Activated CD4-positive, alpha-beta T cell treated with anti-CD3 and anti-CD28 coated beads, Interleukin-2, amount 50 U/mL, for 16 hours (primary cell): ENCODE results near the gene PPP2R2D.
"Not testable (repeated sequence)": the region's sequence is repeated elsewhere in the genome, so short reads cannot be mapped to it uniquely, and the experiment has no call there.

ENCODE experiments used
- DNase-seq: peaks from one replicate; pipeline ENCODE4 v3.0.0-alpha.2; 2020

PPP2R2D gene

GRCh38 chr10:131979336-131979735 lies 78.5 kb downstream of the PPP2R2D start:
- DNase-seq, result no peak

- DNase-seq, result no peak
These were observed 79.0 kb downstream of the PPP2R2D start for GRCh38 chr10:131979821-131980270.

GRCh38 chr10:131980321-131980720 lies 79.5 kb downstream of the PPP2R2D start:
- no peak for DNase-seq

- DNase-seq, result no peak
These were observed 80.1 kb downstream of the PPP2R2D start for GRCh38 chr10:131980761-131981428.

- DNase-seq, result peak; percentile 95
These were observed 80.8 kb downstream of the PPP2R2D start, which contains the start of gene BNIP3 for GRCh38 chr10:131981429-131982184. Gene BNIP3 (minus strand): TSS chr10:131981923. CDS start chr10:131981806, 117 bp downstream.

GRCh38 chr10:131982185-131982756 lies 81.5 kb downstream of the PPP2R2D start:
- no peak for DNase-seq

GRCh38 chr10:131982796-131983195 lies 82.0 kb downstream of the PPP2R2D start:
- no peak for DNase-seq

- no peak for DNase-seq
These were observed 83.0 kb downstream of the PPP2R2D start for GRCh38 chr10:131983780-131984179.

- not testable (repeated sequence) for DNase-seq
These were observed 86.0 kb downstream of the PPP2R2D start for GRCh38 chr10:131986851-131987250.

GRCh38 chr10:131987301-131987700 lies 86.5 kb downstream of the PPP2R2D start:
- DNase-seq, result not testable (repeated sequence)

- DNase-seq, result not testable (repeated sequence)
These were observed 87.0 kb downstream of the PPP2R2D start for GRCh38 chr10:131987786-131988185.

GRCh38 chr10:131991726-131992125 lies 90.9 kb downstream of the PPP2R2D start:
- DNase-seq, result no peak

- no peak for DNase-seq
These were observed 92.5 kb downstream of the PPP2R2D start for GRCh38 chr10:131993275-131993674.

- no peak for DNase-seq
These were observed 93.6 kb downstream of the PPP2R2D start for GRCh38 chr10:131994435-131994834.

GRCh38 chr10:131996466-131997365 lies 95.9 kb downstream of the PPP2R2D start:
- no peak for DNase-seq

GRCh38 chr10:131997366-131998049 lies 96.7 kb downstream of the PPP2R2D start:
- DNase-seq, result no peak

- no peak for DNase-seq
These were observed 97.4 kb downstream of the PPP2R2D start for GRCh38 chr10:131998050-131998844.

GRCh38 chr10:131998845-131999681 lies 98.3 kb downstream of the PPP2R2D start:
- no peak for DNase-seq

GRCh38 chr10:132001238-132001972 lies 100.6 kb downstream of the PPP2R2D start:
- no peak for DNase-seq

- no peak for DNase-seq
These were observed 101.2 kb downstream of the PPP2R2D start for GRCh38 chr10:132002004-132002403.
